LHCN-M2 (cell line): ENCODE results near the gene SLC35G6. TPM values are rescaled to one million over a fixed set of nuclear protein-coding genes. Genes with fewer than 3 reads are reported as not detected.
"Not testable (repeated sequence)": the region's sequence is repeated elsewhere in the genome, so short reads cannot be mapped to it uniquely, and the experiment has no call there.

Source experiments
- DNase-seq: peaks from one replicate; pipeline ENCODE4 v3.0.0-alpha.2; 2012; ENCODE audit warnings: low read depth
- total RNA-seq: library from RNA; depleted of rRNA; stranded (reverse); fragments of >200 nt; gene quantifications from 2 replicates; pipeline ENCODE4 v1.2.3, GENCODE V29; 2014

Gene SLC35G6
- total RNA-seq, 1 experiment from 2014 or later = not detected

DNA sequence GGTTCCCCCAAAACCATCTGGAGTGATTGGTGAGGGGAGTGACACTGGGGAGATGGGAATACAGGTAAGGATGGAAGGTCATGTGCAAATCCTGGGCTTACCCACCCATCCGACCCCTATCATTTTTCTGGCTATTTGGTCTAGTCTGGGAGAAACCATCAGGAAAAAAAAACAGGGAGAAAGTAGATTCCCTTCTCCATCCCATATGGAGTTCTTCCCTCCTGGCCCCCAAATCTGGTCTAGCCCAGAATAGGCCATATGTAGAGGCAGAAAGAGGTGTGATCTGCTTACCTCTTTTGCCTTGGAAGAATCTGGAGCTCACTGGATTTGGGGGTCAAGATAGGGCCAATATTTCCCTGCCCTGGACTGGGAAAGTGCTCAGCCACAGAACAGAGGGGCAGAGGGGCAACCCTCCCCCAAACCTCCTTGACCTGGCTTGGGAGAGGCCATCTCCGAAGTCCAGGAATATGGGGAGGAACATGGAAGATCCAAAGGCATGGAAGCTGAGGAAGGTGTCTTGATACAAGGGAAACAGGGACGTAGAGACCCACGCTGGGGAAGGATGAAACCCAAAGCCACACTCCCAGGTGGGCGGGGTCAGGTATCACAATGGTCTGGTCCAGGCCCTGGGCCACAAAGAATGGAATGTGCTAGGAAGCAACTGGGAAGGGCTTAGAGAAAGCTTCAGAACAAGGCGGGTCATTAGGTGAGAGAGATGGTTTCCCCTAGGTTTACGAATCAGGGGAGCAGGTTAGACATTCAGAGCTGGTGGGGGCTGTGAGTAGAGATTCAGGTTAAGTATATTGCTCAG, 20.2 kb upstream of the SLC35G6 start:
- no peak for DNase-seq

DNA sequence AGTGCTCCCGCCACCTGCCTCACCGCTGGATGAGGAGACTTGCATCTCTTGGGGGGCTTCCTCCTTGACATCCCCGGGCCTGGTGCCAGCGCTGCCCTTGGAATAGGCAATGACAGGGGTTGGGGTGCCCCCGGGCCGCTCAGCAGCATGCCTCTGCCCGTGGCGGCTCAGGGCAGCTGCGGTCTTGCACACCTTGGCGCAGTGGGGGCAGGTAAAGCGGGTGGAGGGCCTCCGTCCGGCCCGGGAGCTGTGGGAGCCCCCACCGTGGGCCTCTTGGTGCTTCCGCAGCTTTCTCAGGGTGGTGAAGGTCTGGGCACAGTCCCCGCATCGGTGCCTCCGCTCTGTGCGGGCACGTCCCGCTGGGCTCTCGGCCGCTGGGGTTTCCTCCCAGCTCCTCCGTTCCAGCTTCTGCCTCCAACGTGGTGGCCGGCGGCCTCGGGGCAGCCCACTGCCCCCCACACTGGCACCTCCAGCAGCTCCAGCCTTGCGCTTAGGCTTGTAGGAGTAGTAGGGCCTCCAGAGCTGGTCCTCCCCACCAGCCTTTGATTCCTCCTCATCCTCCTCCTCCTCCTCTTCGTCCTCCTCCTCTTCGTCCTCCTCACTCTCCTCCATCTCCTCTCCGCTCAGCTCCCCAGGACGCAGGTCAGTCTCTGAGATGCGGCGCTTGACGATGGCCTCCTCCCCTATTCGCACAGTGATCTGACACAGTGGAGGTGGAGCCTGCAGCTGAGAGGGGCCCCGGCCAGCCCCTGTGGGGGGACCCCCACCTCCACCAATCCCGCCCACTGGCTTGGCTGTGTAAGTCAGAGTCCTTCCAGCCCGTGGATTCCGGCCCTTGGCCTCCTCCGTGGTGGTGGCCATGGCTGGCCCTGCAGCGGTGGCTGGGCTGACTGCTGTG, 18.5 kb upstream of the SLC35G6 start:
- DNase-seq = no peak

DNA sequence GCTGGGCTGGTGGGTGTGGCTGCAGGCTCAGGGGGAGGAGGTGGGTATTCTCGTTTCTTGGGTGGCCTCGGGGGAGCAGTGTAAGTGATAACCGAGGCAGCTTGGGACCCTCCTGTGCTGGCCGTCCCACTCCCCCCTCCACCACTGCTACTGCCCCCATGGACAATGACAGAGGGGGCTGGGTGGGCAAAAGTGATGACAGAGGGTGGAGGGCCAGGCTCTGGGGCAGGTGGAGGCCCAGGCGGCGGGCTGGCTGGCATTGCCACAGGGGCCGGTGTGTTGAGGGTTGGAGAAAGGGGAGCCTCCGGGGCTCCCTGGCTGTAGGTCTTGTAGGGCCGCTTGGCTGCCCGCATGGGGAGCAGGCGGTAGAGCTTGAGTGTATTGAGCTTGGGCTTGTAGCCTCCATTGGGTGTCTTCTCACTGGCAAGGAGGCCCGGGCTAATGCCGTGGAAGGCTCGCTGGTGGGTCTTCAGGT, 17.8 kb upstream of the SLC35G6 start:
- no peak for DNase-seq

DNA sequence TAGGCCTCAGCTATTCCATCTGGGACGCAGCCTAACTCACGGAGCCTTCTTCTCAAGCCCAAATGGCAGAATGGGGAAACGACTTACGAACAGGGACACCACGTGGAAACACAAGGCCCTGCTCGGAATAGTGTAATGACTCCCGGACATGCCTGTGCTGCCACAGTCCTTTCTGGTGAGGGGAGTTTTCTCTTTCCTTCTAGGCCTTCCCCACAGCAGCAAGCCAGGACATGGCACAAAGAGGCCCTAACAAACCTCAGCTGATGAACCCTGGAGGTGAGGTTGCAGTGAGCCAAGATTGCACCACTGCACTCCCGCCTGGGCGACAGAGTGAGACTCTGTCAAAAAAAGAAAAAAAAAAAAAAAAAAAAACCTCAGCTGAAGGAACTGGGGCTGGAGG, 17.2 kb upstream of the SLC35G6 start:
- DNase-seq = no peak

DNA sequence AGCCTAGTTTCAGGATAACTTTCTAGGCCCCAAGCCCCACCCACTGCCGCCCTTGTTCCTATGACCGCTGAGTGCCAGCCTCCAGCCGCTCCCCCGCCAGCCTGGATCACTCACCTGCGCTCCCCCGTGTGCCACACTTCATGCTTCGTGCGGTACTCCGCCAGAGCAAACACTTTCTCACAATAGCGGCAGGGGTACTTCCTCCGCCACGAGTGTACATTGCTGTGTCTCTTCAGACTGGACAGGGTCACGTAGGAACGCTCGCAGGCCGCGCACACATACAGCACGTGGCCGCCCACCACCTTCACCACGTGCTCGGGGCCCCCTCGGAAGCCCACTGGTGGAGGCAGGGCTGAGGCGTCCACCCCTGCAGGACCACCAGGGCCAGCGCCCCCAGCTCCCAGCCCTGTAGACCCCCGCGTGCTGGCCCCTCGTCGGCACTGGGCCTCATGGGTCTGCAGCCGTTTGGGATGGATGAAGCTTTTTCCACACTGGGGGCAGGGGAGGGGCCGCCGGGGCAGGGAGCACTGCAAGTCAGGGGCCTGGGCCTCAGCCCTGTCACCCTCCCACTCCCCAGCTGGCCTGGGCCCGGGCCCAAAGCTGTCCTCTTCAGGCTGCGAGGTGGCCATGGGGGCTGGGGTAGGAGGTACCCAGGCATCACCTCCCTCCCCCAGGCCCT, 15.5 kb upstream of the SLC35G6 start:
- no peak for DNase-seq

DNA sequence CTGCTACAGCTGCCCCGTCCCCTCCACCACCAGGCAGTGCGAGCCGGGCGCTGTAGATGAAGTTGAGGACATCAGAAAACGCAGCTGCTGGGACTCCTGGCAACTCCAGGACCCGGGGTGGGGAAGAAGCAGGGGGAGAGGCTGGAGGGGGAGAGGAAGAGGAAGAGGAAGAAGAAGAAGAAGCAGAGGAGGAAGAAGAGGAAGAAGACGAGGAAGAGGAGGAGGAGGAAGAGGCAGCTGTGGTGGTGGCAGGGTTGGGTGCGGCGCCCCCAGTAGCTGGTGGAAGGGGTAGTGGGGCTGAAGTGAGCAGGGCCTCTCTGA, 15.0 kb upstream of the SLC35G6 start:
- no peak for DNase-seq

DNA sequence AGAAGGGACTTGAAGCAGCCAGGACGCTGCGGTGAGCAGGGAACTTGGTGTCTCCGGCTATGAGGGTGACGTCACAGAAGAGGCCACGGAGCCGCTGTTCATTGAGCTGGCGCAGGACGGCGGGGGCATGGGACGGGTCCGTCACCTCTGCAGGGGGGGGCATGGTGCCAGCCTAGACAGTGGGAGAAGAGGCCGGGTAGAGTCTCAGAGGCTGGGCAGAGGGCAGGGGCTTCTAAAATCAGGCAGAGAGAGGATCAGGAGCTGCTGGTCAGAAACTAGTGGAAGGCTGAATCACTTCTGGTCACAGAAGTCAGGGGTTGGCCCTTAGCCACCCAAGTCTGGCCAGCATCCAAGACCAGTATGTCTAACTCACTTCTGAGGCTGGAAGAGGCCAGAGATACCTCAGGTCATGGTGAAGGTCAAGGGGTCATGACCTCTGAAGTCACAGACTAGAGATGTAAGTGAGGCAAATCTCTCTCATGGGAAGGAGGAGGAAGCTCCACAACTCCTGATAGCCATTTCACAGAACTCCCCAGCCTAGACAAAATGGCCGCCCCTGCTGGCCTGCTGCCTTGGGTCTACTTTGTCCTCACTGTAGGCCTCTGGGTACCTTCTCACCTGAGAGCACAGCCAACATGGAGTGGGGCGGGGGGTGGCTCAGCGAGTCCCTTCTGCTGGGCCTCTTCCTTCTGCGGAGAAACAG, 14.5 kb upstream of the SLC35G6 start:
- DNase-seq = peak; percentile 85

DNA sequence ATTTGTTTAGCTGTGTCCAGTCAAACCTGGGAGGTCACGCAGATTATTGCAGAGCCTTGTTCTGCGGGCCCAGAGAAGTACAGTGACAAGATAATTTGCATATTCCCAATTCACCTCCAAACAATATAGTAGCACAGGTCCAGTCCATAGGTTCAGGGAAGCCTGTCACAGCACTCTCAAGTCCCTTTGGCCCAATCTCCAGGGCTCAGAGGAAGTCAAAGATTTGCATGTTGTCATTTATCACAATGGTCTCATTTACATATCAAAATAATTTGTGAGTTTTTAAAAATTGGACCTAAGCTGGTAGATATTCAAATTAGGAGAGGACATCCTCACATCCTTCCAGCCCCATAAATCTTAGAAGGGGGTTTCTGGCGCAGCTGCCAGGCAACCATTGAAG, 13.7 kb upstream of the SLC35G6 start:
- no peak for DNase-seq

DNA sequence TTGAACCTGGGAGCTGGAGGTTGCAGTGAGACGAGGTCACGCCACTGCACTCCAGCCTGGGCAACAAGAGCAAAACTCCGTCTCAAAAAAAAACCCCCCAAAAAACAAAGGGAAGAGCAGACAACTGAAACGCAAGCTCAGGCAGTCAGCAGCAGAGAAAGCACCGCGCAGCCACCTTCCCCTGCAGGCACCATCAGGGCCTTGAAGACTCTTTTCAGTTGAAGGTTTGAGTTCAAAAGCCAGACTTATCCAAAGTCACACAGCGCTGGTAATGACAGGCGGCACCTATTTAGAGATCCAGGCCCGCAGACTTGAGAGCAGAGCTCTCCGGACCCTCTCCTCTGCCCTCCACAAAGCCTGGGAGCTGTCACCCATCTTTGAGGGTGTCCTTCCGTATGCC, 13.0 kb upstream of the SLC35G6 start:
- no peak for DNase-seq

DNA sequence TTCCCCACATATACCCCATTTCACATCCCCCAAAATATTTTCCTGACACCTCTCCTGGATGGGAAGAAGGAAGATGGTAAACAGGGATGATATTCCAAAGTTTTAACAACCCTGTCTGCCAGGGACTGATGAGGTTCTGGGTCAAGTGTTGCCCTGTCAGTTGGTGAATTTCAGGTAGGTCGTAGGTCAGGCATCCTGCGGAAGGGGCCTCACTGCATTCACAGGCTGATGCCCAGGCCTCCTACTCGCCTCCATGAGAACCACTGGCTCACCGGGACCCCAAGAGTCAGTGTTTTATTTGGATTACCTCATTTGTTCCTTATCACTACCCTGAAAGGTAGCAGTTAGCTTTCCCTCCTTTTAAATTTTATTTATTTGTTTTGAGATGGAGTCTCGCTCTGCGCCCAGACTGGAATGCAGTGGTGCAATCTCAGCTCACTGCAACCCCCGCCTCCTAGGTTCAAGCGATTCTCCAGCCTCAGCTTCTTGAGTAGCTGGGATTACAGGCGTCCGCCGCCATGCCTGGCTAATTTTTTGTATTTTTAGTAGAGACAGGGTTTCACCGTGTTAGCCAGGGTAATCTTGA, 12.3 kb upstream of the SLC35G6 start:
- no peak for DNase-seq

DNA sequence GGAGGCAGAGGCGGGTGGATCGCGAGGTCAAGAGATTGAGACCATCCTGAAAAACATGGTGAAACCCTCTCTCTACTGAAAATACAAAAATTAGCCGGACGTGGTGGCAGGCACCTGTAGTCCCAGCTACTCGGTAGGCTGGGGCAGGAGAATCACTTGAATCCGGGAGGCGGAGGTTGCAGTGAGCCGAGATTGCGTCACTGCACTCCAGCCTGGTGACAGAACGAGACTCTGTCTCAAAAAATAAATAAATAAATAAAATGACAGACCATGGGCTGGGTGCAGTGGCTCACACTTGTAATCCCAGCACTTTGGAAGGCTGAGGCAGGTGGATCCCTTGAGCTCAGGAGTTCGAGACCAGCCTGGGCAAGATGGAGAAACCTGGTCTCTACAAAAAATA, 11.4 kb upstream of the SLC35G6 start:
- not testable (repeated sequence) for DNase-seq

DNA sequence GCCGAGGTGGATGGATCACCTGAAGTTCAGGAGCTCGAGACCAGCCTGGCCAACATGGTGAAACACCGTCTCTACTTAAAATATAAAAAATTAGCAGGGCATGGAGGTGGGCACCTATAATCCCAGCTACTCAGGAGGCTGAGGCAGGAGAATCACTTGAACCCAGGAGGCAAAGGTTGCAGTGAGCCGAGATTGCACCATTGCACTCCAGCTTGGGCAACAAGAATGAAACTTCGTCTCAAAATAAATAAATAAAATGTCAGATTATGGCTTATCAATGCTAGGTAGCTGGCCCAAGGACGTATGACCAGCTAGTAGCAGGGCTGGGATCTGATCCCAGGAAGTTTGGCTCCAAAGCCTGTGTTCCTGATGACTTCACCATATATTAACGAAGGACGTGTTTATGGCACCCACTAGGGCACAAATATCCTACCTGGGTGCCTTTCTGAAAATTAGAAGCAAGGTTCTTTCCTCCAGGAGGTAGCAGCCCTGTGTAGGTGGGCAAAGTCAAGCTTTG, 10.7 kb upstream of the SLC35G6 start:
- not testable (repeated sequence) for DNase-seq

DNA sequence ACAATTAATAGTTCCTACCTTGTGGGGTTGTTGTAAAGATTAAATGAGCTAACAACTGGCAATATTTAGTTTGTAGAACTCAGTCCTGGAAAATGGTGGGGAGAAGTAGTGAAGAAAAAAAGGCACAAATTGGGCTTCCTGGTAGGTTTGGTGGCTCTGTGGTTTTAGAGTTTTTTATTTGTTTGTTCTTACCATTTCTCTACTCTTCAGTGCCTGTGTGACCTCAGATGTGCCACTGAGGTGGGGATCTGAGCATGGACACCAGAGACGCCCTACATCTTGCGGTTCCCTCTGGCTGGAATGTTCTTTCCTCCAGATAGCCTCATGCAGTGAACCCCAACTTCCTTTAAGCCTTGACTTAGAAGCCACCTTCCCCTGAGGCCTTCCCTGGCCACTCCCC, 9.5 kb upstream of the SLC35G6 start:
- no peak for DNase-seq

DNA sequence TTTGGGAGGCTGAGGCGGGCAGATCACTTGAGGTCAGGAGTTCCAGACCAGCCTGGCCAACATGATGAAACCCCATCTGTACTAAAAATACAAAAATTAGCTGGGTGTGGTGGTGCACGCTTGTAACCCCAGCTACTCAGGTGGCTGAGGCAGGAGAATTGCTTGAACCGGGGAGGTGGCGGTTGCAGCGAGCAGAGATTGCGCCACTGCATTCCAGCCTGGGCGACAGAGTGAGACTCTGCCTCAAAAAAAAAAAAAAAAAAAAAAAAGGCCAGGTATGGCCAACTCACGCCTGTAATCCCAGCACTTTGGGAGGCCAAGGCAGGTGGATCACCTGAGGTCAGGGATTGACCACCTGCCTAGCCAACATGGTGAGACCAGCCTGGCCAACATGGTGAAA, 6.5 kb upstream of the SLC35G6 start:
- not testable (repeated sequence) for DNase-seq

DNA sequence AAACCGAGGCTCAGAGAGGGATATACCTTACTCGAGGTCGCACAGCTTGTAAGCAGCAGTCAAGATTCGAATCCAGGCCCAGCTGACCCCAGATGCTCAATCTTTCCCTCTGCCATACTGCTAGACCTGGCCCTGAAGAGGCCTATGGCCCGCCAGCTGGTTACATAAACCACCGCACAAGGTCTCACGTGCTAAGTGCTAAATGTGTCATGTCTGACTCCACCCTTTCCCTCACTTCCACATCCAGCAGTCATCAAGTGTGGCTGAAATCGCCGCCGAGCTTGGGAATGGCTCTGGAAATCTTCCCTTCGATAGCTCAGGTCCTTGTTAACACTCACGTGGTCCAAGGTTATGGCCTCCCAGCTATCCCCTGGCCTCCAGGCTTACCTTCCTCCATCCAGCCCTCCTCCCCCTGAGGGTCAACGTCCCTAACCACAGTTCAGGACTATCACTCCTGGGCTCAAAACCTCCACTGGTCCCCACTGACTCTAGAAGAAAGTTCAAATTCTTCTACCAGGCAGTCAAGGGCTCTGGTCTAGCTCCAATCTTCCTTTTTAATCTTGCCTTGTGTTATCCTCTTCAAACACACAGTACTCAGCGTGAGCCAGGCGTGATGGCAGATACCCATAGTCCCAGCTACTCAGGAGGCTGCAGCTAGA, 5.4 kb upstream of the SLC35G6 start:
- no peak for DNase-seq

DNA sequence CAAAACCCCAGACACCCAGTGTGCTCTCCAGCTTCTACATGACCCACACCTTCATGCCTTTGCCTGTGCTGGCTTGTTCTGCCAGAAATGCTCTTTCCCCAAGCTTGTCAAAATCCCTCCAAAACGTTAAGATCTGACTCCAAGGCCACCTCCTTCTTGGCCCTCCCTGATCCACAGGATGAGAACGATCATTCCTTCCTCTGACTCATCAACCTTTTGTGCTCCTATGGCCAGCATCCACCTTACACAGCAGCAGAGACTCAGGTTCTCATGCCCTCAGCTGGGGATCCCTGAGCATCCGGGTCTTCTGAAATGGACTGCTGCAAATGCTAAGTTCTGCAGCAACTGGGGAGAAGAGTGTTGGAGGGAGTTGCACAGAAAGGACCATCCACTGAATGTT, 4.8 kb upstream of the SLC35G6 start:
- peak; percentile 40 for DNase-seq

DNA sequence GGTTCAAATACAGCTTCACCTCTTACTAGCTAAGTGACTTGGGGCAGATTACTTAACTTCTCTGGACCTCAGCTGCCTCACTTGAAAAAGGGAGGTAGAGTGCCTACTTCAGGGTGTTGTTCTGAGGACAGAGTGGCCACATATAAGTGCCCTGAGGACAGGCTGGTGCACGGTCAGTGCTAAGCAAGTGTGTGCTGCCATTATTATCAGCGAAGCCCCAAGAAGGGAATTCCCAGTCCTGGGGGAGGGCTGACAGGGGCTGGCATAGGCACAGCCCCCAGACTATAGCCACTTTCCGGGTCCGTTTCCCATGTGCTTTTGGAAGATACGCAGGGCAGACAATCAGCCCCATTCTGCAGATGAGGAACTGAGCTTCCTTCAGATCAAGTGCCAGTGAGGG, 4.3 kb upstream of the SLC35G6 start:
- no peak for DNase-seq

DNA sequence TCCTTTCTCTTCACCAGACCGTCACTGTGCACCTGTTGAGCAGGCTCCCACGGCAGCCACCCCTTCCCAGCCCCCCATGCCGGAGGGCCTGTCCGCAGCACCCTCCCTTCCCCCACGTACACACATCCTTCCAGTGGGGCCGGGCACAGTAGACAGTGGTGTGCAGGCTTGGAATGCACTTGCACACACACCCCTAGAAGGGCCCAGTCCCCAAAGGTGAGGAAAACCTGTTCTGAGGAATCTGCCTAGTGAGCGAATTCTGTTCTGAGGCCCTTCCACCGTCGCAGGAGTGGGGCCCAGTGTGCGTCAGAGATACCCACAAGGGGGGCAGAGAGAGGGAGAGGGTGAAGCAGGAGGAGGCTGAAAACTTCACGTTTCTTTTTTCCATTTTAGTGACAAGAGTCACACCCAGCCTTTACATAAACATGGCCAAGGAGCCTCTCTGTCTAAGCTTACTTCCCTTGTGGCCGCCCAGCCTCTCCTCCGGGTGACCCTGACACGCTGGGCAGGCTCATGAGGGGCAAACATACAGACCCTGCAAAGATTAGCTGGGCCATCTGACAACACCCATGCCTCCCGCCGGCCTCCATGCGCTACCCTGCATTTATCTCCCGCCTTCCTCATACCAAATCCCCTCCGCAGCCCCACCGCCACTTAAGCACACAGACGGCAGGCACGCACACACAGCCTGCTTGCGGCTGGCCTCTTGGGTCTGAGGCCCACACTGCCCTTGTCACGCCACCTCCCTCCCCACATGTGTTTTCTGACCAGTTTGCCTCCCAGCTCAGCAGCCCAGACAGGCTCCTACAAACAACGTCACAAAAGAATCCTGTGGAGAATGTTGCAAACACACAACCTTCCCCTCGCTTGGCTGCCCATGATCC, 3.6 kb upstream of the SLC35G6 start:
- DNase-seq = peak; percentile 76
